IPS-NIHi7 (cell line): ENCODE results near the gene GDAP1L1.
"Not testable (repeated sequence)": the region's sequence is repeated elsewhere in the genome, so short reads cannot be mapped to it uniquely, and the experiment has no call there.

Experiments
- DNase-seq: peaks from one replicate; pipeline ENCODE4 v3.0.0; 2012; ENCODE audit warnings: mixed read lengths; ENCODE audit errors: extremely low spot score

The GDAP1L1 gene

GRCh38 chr20:44219791-44220190 is 27.3 kb upstream of the GDAP1L1 start:
- DNase-seq = no peak

- no peak for DNase-seq
These were observed 25.6 kb upstream of the GDAP1L1 start for GRCh38 chr20:44221368-44221954.

GRCh38 chr20:44222027-44222426 is 25.1 kb upstream of the GDAP1L1 start:
- DNase-seq = no peak

GRCh38 chr20:44222633-44223368 is 24.3 kb upstream of the GDAP1L1 start:
- DNase-seq = no peak

- no peak for DNase-seq
These were observed 23.4 kb upstream of the GDAP1L1 start for GRCh38 chr20:44223721-44224120.

GRCh38 chr20:44224637-44225036 is 22.5 kb upstream of the GDAP1L1 start:
- DNase-seq = no peak

- no peak for DNase-seq
These were observed 18.4 kb upstream of the GDAP1L1 start for GRCh38 chr20:44228465-44229258.

- DNase-seq = no peak
These were observed 15.9 kb upstream of the GDAP1L1 start for GRCh38 chr20:44231193-44231592.

GRCh38 chr20:44231713-44232468 is 15.2 kb upstream of the GDAP1L1 start:
- DNase-seq = peak; percentile 62

GRCh38 chr20:44232469-44232856 is 14.6 kb upstream of the GDAP1L1 start:
- DNase-seq = not testable (repeated sequence)

- DNase-seq = no peak
These were observed 13.6 kb upstream of the GDAP1L1 start for GRCh38 chr20:44233436-44234016.

GRCh38 chr20:44234566-44235317 is 12.4 kb upstream of the GDAP1L1 start:
- no peak for DNase-seq

GRCh38 chr20:44235702-44236101 is 11.4 kb upstream of the GDAP1L1 start:
- no peak for DNase-seq

- DNase-seq = not testable (repeated sequence)
These were observed 10.3 kb upstream of the GDAP1L1 start for GRCh38 chr20:44236840-44237239.

GRCh38 chr20:44241796-44242195 is 5.3 kb upstream of the GDAP1L1 start:
- DNase-seq = no peak

GRCh38 chr20:44245977-44246376 is 1.1 kb upstream of the GDAP1L1 start:
- DNase-seq = no peak

GRCh38 chr20:44247586-44248409 is 690 bp downstream of the GDAP1L1 start:
- DNase-seq = peak; percentile 95

GRCh38 chr20:44248410-44248759 is 1.3 kb downstream of the GDAP1L1 start:
- no peak for DNase-seq

- no peak for DNase-seq
These were observed 4.2 kb downstream of the GDAP1L1 start for GRCh38 chr20:44251284-44251683.

GRCh38 chr20:44253528-44253927 is 6.4 kb downstream of the GDAP1L1 start:
- peak; percentile 45 for DNase-seq
